CD14-positive monocyte (primary cell): Measurements from ENCODE around the gene TWIST1. TPM values are rescaled to one million over a fixed set of nuclear protein-coding genes. Genes with fewer than 3 reads are reported as not detected.
A peak's percentile ranks its signal among the peaks of the same experiment; 100 is the strongest.

Source experiments
- DNase-seq, 3 donors: peaks; one replicate each; pipeline ENCODE4 v3.0.0-alpha.2; 2011 to 2022
- H2AFZ ChIP-seq: 2 replicates; pipeline ENCODE4 v1.6.0; 2012; ENCODE audit warnings: mild to moderate bottlenecking, low read depth, low read length, inconsistent platforms; ENCODE audit not compliant: insufficient read depth, poor library complexity, severe bottlenecking
- H3K27ac ChIP-seq, 2 donors: 1 replicate in 1 of 2; 2 replicates in 1 of 2; pipeline ENCODE4 v1.5.1; 2012 to 2013; ENCODE audit warnings: low read length in 2 of 2, control low read depth in 1 of 2, inconsistent platforms in 1 of 2, low read depth in 1 of 2, mild to moderate bottlenecking in 1 of 2
- H3K27me3 ChIP-seq, 2 donors: one replicate each; pipeline versions ENCODE4 v1.6.0 to v1.6.1; 2011 to 2013; ENCODE audit warnings: low read length in 2 of 2; ENCODE audit not compliant: control insufficient read depth in 2 of 2, insufficient read depth in 2 of 2
- H3K36me3 ChIP-seq, 2 donors: replicated peaks in 1 of 2; 1 replicate in 1 of 2; 2 replicates in 1 of 2; pipeline versions ENCODE4 v1.5.1 to v1.6.1; 2012 to 2013; ENCODE audit warnings: low read length in 2 of 2, control low read depth in 1 of 2, inconsistent platforms in 1 of 2, mild to moderate bottlenecking in 1 of 2; ENCODE audit not compliant: insufficient read depth in 2 of 2, control insufficient read depth in 1 of 2
- H3K4me1 ChIP-seq, 2 donors: 1 replicate in 1 of 2; 2 replicates in 1 of 2; pipeline versions ENCODE4 v1.5.1 to v1.6.1; 2012 to 2013; ENCODE audit warnings: low read length in 2 of 2, control low read depth in 1 of 2, inconsistent platforms in 1 of 2, mild to moderate bottlenecking in 1 of 2, moderate library complexity in 1 of 2; ENCODE audit not compliant: insufficient read depth in 2 of 2, control insufficient read depth in 1 of 2
- H3K4me2 ChIP-seq: replicated peaks from 2 replicates; pipeline ENCODE3; 2012; ENCODE audit warnings: low read length, moderate library complexity, mild to moderate bottlenecking; ENCODE audit not compliant: poor library complexity, severe bottlenecking; ENCODE audit errors: extremely low read depth
- H3K4me3 ChIP-seq, 3 experiments: fragments of 200-600 bp in 1 of 3; sonication (generic) in 1 of 3; replicated peaks in 1 of 3; 1 replicate in 2 of 3; 2 replicates in 1 of 3; pipeline ENCODE4 v1.5.1; 2011 to 2013; ENCODE audit warnings: low read length in 3 of 3, mild to moderate bottlenecking in 3 of 3, control low read depth in 2 of 3, low read depth in 2 of 3, inconsistent platforms in 1 of 3, moderate library complexity in 1 of 3
- H3K79me2 ChIP-seq: 2 replicates; pipeline ENCODE4 v1.6.0; 2012; ENCODE audit warnings: mild to moderate bottlenecking, control low read depth, inconsistent platforms, low read length, moderate library complexity; ENCODE audit not compliant: insufficient read depth
- H3K9ac ChIP-seq: 2 replicates; pipeline ENCODE4 v1.6.0; 2017; ENCODE audit warnings: low read length, mild to moderate bottlenecking; ENCODE audit not compliant: insufficient read depth, poor library complexity, severe bottlenecking
- H3K9me3 ChIP-seq, 2 donors: replicated peaks in 1 of 2; 1 replicate in 1 of 2; 2 replicates in 1 of 2; pipeline versions ENCODE4 v1.5.1 to v1.6.1; 2012 to 2013; ENCODE audit warnings: low read length in 2 of 2, control low read depth in 1 of 2; ENCODE audit not compliant: control insufficient read depth in 1 of 2, insufficient read depth in 1 of 2
- H4K20me1 ChIP-seq: 2 replicates; pipeline ENCODE4 v1.6.0; 2012; ENCODE audit warnings: mild to moderate bottlenecking, low read length, control low read depth, moderate library complexity; ENCODE audit not compliant: insufficient read depth
- H3K27ac Mint-ChIP-seq, 7 donors: one replicate each; pipeline ENCODE4 v1.8.0; 2020; ENCODE audit warnings: mild to moderate bottlenecking in 7 of 7, mixed read lengths in 7 of 7, moderate library complexity in 6 of 7, inconsistent platforms in 2 of 7
- H3K27me3 Mint-ChIP-seq, 3 donors: one replicate each; pipeline ENCODE4 v1.8.0; 2021 to 2022; ENCODE audit warnings: low read depth in 3 of 3, mild to moderate bottlenecking in 3 of 3, mixed read lengths in 3 of 3, moderate library complexity in 3 of 3, inconsistent platforms in 1 of 3
- H3K36me3 Mint-ChIP-seq, 2 donors: one replicate each; pipeline ENCODE4 v1.8.0; 2020; ENCODE audit warnings: mixed read lengths in 2 of 2, inconsistent platforms in 1 of 2, mild to moderate bottlenecking in 1 of 2
- H3K4me1 Mint-ChIP-seq: one replicate; pipeline ENCODE4 v1.8.0; 2020; ENCODE audit warnings: mild to moderate bottlenecking, mixed read lengths
- H3K4me3 Mint-ChIP-seq, 2 donors: one replicate each; pipeline ENCODE4 v1.8.0; 2020; ENCODE audit warnings: mild to moderate bottlenecking in 2 of 2, mixed read lengths in 2 of 2, moderate library complexity in 1 of 2
- H3K9me3 Mint-ChIP-seq, 7 donors: one replicate each; pipeline ENCODE4 v1.8.0; 2020 to 2022; ENCODE audit warnings: mixed read lengths in 7 of 7, mild to moderate bottlenecking in 6 of 7, moderate library complexity in 6 of 7, inconsistent platforms in 2 of 7
- WGBS: methylation state at CpG from one replicate; pipeline ENCODE4 v1.1.5; 2013; ENCODE audit warnings: missing lambda C conversion rate; ENCODE audit not compliant: insufficient coverage; 5-methylcytosine and 5-hydroxymethylcytosine counted together
- intact Hi-C, 2 donors: fragments of 100-400 bp; cut with micrococcal nuclease; formaldehyde crosslinking; loops; one replicate each; pipeline versions ENCODE4 v1.15.0 to v1.15.1; 2023
- polyA plus RNA-seq, 3 donors: library from polyadenylated mRNA; depleted of rRNA in 1 of 3; unstranded in 2 of 3; stranded (reverse) in 1 of 3; fragments of 300-500 nt in 2 of 3; fragments of >200 nt in 1 of 3; fragmentation: Illumina TruSeq in 2 of 3; gene quantifications; 1 replicate in 2 of 3; 2 replicates in 1 of 3; pipeline ENCODE4 v1.2.3, GENCODE V29; 2012 to 2021
- TF ChIP-seq, protein P1 (sequence below): fragments of 200-600 bp; IDR thresholded peaks from one replicate; pipeline ENCODE4 v1.8.0; 2022; ENCODE audit warnings: antibody characterized with exemption, mild to moderate bottlenecking

The TWIST1 gene
- polyA plus RNA-seq, 3 donors: not detected

DNA sequence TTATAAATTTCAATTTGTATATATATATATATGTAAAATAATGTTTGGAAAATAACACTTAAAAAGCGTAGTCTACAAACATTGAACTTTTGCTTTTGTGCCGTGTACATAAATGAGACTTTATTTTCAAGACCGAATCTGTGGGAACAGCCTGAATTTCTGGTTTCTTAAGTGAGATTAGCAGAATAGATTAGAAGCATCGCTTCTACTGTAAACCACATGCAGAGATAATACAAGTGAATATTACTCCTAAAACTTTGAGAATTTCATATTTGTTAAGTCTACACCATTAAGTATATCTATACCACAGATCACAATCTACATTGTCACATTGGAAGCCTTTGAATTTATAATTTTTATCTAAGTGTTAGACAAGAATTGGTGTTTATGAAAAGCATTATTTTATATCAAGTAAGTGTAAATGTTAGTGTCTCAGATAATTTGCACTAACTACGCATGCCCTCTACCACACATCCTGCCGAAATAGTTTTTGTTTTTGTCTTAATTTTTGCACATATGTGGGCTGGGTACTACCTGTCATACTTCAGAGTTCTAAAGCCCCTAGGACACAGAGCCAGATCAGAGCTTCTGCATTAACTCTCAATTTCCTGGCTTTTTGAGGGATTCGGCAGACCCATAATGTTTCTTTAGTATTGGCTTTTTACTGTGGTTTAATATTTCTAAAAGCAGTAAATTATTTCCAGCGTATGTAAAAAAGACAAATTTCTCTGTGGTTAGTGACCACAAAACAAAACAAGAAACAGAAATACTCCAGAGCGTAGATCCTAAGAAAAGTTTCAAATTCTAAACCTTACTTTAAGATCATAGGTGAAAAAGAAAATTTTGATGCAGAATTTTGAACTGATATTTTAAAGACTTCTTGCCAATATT lies 20.0 kb downstream of the TWIST1 start:
- TF ChIP-seq, protein P1, sequence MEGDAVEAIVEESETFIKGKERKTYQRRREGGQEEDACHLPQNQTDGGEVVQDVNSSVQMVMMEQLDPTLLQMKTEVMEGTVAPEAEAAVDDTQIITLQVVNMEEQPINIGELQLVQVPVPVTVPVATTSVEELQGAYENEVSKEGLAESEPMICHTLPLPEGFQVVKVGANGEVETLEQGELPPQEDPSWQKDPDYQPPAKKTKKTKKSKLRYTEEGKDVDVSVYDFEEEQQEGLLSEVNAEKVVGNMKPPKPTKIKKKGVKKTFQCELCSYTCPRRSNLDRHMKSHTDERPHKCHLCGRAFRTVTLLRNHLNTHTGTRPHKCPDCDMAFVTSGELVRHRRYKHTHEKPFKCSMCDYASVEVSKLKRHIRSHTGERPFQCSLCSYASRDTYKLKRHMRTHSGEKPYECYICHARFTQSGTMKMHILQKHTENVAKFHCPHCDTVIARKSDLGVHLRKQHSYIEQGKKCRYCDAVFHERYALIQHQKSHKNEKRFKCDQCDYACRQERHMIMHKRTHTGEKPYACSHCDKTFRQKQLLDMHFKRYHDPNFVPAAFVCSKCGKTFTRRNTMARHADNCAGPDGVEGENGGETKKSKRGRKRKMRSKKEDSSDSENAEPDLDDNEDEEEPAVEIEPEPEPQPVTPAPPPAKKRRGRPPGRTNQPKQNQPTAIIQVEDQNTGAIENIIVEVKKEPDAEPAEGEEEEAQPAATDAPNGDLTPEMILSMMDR: no peak
- H3K9me3 ChIP-seq: no peaks in the 10 kb centered on the region
- no peak overlapping the region for H3K27ac ChIP-seq
- Mint-ChIP-seq H3K36me3 (no peaks in the 10 kb centered on the region), H3K27me3 (peaks cover 24 to 44% (median 32%) of the 10 kb centered on the region in 3 donors), H3K9me3 (peaks cover 0 to 4% (median 0%) of the 10 kb centered on the region in 7 donors), H3K4me3 (peak overlapping the region in 1 of 2 donors; percentile 24), H3K4me1 (no peaks in the 10 kb centered on the region), H3K27ac (no peak overlapping the region)
- H3K4me2 ChIP-seq: no peak overlapping the region
- no peaks in the 10 kb centered on the region for H3K4me1 ChIP-seq
- H3K27me3 ChIP-seq: peaks cover 37 to 59% of the 10 kb centered on the region in 2 donors
- no peak overlapping the region for H3K9ac ChIP-seq
- no peaks in the 10 kb centered on the region for H3K79me2 ChIP-seq
- DNase-seq: no peak
- intact Hi-C loops: no loop called here
- H2AFZ ChIP-seq: no peak overlapping the region
- no CpG with 5 or more reads among the region's 9 CpGs for WGBS
- H3K4me3 ChIP-seq: no peak overlapping the region
- no peaks in the 10 kb centered on the region for H4K20me1 ChIP-seq
- H3K36me3 ChIP-seq: no peaks in the 10 kb centered on the region

DNA sequence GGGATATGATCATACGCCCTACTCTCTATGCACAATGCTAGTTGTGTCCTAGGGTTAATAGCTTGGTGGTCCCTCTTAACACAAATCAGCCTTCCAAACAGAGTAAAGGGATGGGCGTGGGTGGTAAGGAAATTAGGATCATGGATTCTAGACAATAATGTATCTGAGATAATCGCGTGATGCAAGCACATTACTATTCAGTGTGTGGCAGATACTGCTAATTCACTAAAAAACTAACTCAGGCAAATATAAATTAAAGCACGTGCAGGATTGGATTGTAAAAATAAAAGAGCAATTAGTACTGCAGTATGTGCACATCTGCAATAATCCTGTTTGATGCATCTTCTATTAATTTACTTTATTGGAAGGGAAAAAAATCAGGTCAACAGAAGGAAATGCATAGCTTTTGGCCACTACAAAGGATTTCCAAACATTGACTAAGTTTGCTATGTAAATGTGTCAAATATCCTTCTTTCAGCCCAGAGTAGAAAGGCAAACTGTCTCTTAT lies 22.0 kb downstream of the TWIST1 start:
- H3K27me3 ChIP-seq: peaks cover 25 to 41% of the 10 kb centered on the region in 2 donors
- H3K4me3 Mint-ChIP-seq: no peak overlapping the region
- H3K36me3 Mint-ChIP-seq: no peaks in the 10 kb centered on the region
- no peak overlapping the region for H2AFZ ChIP-seq
- no peak overlapping the region for H3K27ac ChIP-seq
- H3K4me3 ChIP-seq: no peak overlapping the region
- no peaks in the 10 kb centered on the region for H3K9me3 Mint-ChIP-seq
- H3K9me3 ChIP-seq: no peaks in the 10 kb centered on the region
- WGBS: no CpG with 5 or more reads among the region's 5 CpGs
- H4K20me1 ChIP-seq: no peaks in the 10 kb centered on the region
- no peak overlapping the region for H3K27ac Mint-ChIP-seq
- peaks cover 18 to 27% (median 20%) of the 10 kb centered on the region in 3 donors for H3K27me3 Mint-ChIP-seq
- H3K9ac ChIP-seq: no peak overlapping the region
- H3K4me1 ChIP-seq: no peaks in the 10 kb centered on the region
- no peak for DNase-seq
- H3K4me2 ChIP-seq: no peak overlapping the region
- no peaks in the 10 kb centered on the region for H3K79me2 ChIP-seq
- TF ChIP-seq, protein P1: no peak
- no peaks in the 10 kb centered on the region for H3K4me1 Mint-ChIP-seq
- intact Hi-C loops: no loop called here
- no peaks in the 10 kb centered on the region for H3K36me3 ChIP-seq
